ENCODE data around the gene ROR1.
A peak's percentile ranks its signal among the peaks of the same experiment; 100 is the strongest.

Gene ROR1

DNA sequence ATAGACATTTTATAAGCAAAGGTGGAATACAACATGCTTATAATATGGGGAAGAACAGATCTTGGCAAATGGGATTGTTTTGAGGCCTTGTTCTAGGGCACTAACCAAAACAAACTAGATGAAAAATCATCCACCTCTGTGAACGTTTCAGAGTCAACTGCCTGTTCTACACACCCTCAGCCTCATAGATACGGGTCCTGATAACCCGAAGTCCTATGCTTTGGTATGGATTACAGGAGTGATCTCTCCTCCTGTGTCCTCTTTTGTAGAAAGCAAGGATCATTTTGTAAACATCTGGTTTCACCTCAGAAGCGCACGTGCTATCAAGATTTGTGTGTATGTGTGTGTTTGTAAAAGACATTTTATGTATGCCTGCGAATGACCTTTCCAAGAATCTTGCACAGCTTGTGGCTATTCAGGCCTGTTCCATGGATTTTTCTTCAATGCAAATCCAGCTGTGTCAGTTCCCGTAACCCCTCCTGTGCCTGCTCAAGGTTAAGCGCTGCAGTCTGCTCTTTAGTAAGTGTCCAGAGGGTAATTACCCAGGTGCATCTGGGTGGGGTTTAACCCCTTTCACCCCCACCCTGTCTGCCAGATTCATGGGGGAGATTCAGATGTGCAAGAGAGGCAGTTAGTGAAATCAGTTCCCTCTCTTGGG, 132.4 kb downstream of the ROR1 start:
- FAIRE-seq (no peak), DNase-seq (ENCODE audit: low spot score) (no peak)

DNA sequence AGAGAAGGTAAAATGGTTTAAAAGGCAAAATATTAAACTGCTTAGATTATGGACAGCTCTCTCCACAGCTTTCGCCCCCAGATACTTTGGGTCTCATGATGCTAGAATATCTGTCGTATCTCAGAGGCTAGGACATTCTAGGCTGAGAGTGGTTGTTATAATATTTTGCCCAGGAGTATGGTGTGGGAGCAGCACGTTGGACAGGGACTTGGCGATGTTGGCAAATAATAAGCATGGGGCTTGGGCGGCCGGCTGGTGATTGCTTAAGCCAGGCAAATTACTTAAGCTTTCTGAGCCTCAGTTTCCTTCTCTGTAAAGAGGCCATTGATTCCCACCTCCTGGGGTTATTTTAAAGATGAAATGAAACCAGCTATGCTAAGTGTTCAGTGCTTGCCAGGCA, 133.2 kb downstream of the ROR1 start:
- no peak for FAIRE-seq
- DNase-seq (ENCODE audit: low spot score), result no peak

DNA sequence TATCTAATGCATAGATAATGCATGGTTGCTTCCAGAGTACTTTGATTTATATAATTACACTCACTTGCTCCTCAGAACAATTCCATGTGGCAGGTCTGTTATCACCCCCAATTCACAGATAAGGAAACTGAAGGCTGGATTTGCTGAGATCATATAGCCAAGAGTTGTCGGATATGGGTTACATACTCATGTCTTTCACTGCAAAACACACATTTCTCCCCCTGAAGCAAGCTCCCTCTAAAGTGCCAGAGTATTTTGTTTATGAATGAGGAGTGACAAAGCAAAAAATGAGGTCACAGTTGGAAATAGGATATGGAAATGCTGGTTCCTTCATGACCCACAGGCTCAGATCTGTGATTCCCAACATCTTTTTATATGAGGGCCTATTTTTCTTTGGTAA, 134.2 kb downstream of the ROR1 start:
- FAIRE-seq (no peak), DNase-seq (ENCODE audit: low spot score) (no peak)

DNA sequence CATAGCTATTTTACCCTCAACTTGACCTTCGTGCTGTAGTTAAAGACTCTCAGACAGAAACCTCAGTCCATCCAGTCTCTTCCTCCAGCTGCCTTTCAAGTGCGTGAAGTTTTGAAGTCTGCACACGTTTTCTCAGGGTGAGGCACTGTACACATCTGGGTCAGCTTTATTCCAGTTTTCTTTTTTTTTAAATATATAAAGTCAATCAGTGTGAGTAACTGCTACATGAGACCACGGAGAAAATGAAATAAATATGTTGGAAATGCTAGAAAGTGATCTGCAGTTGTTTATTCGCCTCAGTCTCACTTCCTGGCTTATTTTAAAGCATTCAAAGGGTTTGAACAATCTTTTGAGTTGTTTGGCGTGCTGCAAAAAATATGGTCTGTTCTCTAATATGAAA, 135.7 kb downstream of the ROR1 start:
- FAIRE-seq (no peak), DNase-seq (ENCODE audit: low spot score) (no peak)

GRCh38 chr1:63911049-63911448, 137.2 kb downstream of the ROR1 start:
- DNase-seq (ENCODE audit: low spot score) (no peak), FAIRE-seq (no peak)

- DNase-seq (ENCODE audit: low spot score) (no peak), FAIRE-seq (no peak)
These were observed 138.8 kb downstream of the ROR1 start for GRCh38 chr1:63912643-63913042.

DNA sequence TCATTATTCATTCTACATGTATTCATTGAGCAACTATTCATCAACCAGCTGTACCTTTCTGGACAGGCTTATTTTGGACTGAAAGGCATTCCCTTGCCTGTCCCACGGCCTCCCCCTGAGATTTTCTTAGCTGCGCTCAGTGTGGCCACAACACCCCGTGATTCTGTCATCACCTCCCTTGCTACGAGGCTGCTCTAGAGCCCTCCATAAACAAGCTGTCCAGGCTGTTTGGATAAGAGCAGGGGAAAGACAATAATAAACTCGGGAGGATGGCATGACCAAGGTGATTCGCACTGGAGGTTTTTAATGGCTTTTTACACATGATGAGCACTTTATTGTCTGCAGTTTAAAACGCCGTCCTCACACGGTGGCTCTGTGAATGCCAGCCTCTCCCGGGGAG, 139.7 kb downstream of the ROR1 start:
- DNase-seq (ENCODE audit: low spot score) (no peak), FAIRE-seq (no peak)

DNA sequence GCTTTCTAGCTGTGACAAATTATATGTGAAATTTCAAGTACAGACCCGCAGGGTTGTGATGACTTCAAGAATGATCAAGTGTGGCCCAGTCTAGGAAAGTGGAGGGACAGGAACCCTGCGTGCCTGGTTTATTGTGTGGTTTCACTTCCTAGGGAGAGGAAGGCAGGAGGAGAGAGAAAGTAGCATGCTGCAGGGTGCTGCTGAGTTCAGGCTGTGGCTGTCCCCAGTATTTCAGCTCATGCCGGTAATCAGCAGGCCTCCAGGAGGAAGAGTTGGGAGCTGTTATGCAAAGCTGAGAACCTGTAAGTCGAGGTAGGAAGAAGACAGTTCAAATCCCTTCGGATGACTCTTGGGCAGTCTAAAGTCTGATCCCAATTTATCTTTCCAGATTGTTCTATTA, 140.4 kb downstream of the ROR1 start:
- DNase-seq (ENCODE audit: low spot score), result no peak
- FAIRE-seq, result no peak

GRCh38 chr1:63914706-63915105, 140.9 kb downstream of the ROR1 start:
- no peak for FAIRE-seq
- no peak for DNase-seq (ENCODE audit: low spot score)

DNA sequence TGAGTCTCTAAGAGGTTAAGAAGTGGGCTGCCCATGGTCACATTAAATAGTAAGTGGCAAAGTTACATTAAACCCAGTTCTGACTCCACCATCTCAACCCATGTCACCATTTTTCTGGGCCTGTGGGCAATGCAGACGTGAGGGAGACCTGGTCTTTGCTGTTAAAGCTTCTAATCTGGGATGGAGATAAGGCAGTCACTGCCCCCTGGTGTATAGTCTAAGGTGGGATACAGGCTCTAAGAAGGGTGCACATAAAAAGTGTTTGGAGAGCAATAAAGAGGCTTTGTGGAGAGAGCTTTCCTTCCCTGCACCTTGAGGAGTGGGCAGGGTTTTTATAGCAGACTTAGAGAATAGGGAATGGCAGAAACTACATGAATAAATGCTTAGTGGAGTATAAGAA, 141.3 kb downstream of the ROR1 start:
- DNase-seq (ENCODE audit: low spot score), result no peak
- FAIRE-seq, result no peak

- no peak for DNase-seq (ENCODE audit: low spot score)
- FAIRE-seq, result no peak
These were observed 142.9 kb downstream of the ROR1 start for GRCh38 chr1:63916485-63917360.

- peak; percentile 53 for DNase-seq (ENCODE audit: low spot score)
- peak; percentile 58 for FAIRE-seq
These were observed 144.0 kb downstream of the ROR1 start for GRCh38 chr1:63917571-63918417.

GRCh38 chr1:63918418-63918945, 144.7 kb downstream of the ROR1 start:
- DNase-seq (ENCODE audit: low spot score), result no peak
- no peak for FAIRE-seq

DNA sequence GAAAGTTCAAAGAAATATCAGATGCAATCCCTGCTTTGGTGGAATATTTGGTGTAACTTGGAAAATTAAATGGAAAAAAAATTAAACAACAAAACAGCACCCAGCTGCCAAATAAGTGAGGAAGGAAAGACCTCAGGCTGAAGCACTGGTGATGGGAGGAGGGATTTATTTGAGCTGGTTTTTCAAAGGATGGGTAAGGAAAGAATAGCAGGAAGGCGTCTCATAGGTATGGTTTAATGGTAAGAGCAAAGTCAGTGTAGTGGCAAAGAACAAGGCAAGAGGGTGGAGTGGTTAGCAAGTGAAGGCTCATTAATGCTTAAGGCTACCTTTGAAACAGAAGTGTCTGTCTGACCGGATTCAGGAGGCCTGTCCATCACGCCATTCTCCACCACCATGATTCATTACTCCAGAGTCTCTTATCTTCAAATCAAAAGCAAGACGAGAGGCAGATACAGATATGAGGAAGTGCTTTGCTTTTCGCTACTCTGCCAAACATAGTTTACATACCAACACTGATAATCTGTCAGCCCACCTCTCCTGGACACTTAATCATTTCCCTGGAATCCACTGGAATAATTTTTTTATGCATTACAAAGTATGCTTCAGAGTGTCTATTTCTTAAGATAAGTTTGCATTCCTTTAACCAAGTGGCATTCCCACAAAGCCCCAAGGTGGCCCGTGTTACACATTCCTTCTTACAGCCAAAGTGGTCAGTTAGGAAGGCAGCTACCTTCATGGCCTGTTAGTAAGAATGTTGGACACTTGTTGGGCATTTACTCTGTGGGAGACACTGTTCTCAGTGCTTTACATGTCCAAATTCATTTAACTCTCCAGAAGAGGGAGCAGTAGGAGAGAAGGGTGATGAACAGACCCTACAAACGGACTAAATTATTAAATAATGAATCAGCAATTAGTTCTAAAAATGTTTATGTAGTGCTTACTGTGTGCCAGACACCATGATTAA, 146.6 kb downstream of the ROR1 start:
- DNase-seq (ENCODE audit: low spot score) (peak; percentile 99), FAIRE-seq (peak; percentile 98)

DNA sequence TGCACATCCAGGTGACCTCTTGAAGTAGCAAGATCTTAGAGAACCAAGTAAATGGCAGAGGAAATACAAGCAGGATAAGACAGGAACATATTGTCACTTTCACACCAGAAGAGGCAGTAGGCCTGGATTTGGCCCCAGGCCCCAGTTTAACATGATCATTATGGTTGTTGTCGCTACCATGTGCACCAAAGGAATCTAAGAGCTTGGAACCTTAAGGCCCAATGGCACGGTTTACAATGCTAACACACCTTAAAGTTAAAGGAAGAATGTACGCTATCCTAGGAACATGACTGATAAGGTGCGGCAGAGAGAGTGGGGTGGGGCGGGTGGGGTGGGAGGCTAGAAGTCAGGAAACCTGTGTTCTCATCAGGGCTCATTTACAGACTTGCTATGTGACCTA, 147.5 kb downstream of the ROR1 start:
- no peak for DNase-seq (ENCODE audit: low spot score)
- no peak for FAIRE-seq

- FAIRE-seq, result no peak
- no peak for DNase-seq (ENCODE audit: low spot score)
These were observed 148.0 kb downstream of the ROR1 start for GRCh38 chr1:63921802-63922201.

DNA sequence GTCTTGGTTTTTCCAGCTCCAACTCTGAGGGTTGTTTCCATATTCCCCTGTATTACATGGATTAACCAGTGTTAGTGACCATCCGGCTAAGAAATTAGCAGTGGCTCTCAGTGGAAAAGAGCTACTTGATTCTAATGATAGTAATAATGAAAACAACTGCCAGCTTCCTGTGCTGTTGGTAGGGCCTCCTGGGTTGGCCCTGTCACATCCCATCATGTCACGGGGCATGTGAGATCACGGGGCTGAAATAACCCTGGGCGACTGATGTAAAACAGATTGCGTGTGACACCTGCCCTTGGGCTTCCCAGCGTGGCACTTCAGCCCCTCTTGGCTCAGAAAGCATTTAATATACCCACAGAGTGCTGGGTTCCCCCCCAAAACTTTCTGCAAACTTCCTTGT, 149.0 kb downstream of the ROR1 start:
- no peak for FAIRE-seq

DNA sequence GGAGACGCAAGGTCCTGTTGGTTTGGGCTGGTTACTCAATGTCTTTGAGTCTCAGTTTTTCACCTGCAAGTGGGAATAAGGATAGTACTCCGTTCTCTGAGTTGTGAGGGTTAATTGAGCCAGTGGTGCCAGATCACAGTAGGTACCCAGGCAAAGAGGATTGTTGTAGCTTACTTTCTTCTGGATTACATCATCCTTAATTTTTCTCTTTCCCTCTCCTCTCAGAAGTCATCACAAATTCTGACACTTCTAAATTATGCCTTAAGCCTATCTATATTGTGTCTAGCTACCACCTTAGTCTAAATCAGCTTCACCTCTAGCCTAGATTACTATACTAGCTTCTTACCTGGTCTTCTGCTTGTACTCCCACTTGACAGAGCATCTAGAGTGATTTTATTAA, 149.5 kb downstream of the ROR1 start:
- FAIRE-seq (no peak), DNase-seq (ENCODE audit: low spot score) (no peak)

More for the DNA sequence above, 149.0 kb downstream of the ROR1 start:
- no peak for DNase-seq (ENCODE audit: low spot score)

GRCh38 chr1:63924600-63924999, 150.8 kb downstream of the ROR1 start:
- FAIRE-seq, result no peak

More at GRCh38 chr1:63924600-63924999, 150.8 kb downstream of the ROR1 start:
- no peak for DNase-seq (ENCODE audit: low spot score)
